HG03175 (cell line): ENCODE measurements around the gene RSPH9.

Source experiments
- ATAC-seq: cut with Tn5 transposase; IDR thresholded peaks from one replicate; pipeline ENCODE4 v1.9.1; 2021; ENCODE audit warnings: mild to moderate bottlenecking, moderate library complexity; ENCODE audit not compliant: unreplicated experiment

Gene RSPH9

GRCh38 chr6:43667245-43668150 is 22.7 kb downstream of the RSPH9 start:
- ATAC-seq: peak; percentile 37

GRCh38 chr6:43668151-43669028 is 23.6 kb downstream of the RSPH9 start:
- peak; percentile 55 for ATAC-seq

DNA sequence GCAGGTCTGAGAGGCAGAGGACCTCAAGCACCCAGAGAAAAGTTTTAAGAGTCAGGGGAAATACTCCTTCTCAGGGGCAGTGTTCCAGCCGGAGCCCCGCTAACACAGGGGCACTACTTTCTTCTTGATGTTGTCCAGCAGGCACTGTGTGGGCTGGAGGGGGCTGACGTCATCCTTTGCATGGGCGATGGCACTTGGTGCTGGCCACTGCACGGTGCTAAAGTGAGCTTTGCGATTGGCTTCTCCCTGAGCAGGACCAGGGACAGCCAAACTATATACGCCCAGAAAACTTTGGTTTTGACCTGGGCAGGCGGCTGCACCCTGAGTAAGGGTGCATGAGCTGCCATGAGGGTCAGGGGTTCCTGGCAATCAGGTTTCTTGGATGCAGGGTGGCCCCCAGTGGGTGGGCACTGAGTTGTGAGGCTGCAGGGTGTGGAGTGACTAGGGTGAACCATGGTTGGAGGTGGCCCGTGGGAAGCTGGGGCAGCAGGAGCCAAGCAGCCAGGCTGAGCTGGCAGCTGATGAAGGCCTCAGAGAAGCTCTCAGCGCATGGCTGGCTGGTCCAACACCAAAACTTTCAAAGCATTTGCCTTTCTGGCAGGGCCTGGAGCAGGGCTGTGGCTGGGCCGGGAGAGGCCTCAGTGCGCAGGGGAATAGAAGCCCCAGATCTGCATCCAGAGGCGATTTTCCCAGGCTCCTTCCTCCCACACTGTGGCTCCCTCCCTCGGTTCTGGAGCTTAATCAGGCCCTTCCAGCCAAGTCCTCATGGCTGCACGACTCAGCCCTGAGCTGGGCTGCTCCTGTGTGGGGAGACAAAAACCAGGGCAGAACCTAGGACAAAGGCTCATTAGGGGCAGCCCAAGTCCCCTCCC is 24.4 kb downstream of the RSPH9 start:
- ATAC-seq: no peak

GRCh38 chr6:43669922-43670622 is 25.2 kb downstream of the RSPH9 start:
- no peak for ATAC-seq

DNA sequence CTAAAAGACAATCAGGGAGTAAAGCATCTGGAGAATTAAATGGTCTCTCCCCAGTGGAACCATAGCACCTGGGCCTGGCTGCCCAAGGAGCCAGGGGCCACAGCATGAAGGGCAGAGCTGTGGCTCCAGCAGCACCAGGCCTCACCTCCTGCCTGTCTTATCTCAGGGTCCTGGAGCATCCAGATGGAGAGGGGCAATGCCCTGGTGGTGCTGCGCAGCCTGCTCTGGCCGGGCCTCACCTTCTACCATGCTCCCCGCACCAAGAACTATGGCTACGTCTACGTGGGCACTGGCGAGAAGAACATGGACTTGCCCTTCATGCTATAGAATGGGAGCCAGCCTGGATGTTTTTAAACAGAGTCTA is 25.8 kb downstream of the RSPH9 start:
- no peak for ATAC-seq

- no peak for ATAC-seq
Observed at GRCh38 chr6:43671011-43671800, 26.4 kb downstream of the RSPH9 start.

DNA sequence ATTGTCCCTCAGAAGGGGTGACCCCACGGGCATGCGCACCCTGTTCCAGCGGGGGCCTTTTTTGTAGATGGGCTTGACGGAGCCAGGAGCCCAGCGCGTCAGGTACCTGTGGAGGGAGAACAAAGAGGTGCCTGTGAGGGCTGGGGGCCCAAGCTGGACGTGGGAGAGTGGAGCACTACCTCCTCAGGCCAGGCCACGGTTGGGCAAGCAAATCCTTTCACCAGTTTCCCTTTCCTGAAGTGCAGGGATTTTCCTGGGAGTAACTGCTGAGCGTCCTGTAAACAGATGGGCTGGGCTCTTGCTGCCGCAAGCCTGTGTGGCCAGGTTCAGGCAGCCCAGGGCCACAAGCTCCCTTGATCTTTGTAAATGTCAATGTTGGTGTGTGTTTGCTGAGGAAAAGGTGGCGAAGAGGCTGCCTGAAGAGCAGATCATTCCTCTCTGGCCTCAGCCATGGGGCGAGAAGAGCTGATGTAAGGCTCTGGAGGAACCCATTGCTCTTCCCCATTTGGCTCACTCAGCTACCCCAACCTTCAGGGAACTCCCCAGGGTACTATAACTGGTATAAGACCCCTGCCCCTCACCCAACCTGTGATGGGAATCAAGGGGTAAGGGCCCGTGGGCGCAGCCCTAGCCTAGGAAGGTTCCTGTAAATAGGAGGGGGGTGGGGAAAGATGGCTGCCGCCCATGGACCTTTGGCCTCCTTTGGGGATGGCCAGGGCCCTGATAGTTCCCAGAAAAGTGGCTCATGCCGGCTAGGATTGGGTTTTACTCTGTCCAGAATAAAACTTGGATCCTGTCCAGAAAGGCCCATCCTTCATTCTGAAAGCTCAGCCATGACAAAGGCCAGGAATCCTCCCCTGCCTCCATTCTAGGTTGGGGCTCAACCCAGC is 27.2 kb downstream of the RSPH9 start:
- ATAC-seq: no peak

DNA sequence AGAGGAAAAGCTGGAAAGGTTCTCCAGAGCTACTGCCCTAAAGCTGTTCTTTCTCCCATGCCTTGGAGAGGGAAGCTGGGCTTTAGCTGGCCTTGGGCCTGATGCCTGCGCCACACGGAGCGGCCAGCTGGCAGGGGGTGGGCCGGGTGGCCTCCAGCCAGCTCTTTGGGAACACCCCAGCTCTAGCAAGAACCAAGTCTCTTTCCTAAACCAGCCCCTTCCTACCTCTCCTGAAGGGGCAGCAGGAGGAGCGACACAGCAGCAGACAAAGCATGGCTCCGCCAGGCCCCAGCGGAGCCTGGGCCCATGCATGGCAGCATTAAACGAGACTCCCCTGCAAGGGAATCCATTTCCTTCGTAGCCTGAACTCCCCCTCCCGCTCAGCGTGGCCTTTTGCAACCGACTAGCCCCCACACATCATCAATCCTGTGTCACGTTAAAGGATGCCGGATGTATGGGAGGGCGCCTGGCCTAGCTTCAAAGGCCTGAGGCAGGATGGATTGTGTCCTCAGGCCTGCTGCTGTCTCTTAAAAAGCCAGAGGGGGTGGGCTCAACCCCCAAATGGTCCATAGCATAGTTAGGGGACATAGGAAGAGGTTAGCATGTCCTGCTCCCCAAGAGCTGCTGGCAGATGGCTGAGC is 28.7 kb downstream of the RSPH9 start:
- no peak for ATAC-seq

- ATAC-seq: no peak
Observed at GRCh38 chr6:43674291-43674690, 29.5 kb downstream of the RSPH9 start.

DNA sequence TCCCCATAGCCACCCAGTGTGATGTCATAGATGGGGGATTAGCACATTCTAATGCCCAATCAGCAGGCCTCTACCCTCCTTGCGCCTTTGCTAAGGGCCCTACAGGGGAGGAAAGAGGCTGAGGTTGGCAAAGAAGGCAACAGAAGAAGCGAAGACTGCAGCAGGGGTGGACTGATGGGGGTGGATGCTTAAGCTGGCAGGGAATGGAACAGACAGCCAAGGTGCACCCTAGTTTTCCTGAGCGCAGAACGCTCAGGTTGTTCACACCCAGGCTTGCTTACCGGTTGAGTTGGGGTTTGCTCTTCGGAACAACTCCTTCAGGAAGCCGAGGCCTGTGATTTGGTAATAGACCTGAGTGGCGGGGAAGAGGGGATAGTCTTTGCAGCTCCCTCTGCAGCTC is 30.1 kb downstream of the RSPH9 start:
- no peak for ATAC-seq

DNA sequence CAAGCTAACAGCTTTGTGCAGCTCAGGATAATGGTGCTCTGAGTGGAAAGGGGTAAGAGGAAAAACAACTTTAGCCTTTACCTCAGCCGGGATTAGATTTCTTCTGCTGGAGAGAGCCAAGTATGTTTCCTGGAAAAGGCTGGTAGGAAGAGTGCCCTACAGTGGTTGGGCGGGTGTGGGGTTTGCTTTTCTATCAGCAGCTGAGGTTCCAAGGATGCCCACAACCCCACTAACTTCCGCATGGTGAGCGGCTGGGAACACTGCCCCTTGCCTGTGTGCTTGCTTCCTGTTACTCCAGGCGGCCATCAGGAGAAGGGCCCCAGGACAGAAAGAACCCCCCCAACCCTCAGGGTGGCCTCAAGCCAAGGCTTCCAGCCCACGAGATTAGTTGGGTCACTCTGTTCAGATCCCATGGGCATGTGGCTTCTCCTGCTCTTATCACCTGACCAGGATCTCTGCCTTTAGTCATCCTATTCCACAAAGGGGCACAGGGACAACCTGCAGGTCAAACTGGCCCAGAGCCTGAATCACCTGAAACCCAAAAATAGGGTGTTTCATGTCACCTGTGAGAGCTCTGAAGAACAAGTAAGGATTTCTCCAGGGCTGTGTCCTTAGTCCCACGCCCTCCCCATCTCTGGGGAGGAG is 32.2 kb downstream of the RSPH9 start:
- no peak for ATAC-seq

GRCh38 chr6:43677759-43678158 is 32.9 kb downstream of the RSPH9 start:
- no peak for ATAC-seq

GRCh38 chr6:43678341-43678740 is 33.5 kb downstream of the RSPH9 start:
- no peak for ATAC-seq

DNA sequence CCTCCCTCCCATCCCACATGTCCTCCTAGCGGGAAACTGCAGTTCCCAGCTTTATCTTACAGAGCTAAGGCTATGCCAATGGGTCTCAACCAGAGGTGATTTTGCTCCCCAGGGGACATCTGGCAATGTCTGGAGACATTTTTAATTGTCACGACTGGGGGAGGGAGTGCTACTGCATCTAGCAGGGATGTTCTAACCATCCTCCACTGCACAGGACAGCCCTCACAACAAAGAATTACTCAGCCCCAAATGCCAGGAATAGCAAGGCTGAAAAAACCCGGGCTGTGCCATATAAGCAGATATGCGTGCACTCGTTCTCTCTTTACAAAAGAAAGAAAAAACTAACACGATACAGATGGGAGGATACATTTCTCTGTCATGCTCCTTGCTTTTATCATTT is 34.2 kb downstream of the RSPH9 start:
- no peak for ATAC-seq

DNA sequence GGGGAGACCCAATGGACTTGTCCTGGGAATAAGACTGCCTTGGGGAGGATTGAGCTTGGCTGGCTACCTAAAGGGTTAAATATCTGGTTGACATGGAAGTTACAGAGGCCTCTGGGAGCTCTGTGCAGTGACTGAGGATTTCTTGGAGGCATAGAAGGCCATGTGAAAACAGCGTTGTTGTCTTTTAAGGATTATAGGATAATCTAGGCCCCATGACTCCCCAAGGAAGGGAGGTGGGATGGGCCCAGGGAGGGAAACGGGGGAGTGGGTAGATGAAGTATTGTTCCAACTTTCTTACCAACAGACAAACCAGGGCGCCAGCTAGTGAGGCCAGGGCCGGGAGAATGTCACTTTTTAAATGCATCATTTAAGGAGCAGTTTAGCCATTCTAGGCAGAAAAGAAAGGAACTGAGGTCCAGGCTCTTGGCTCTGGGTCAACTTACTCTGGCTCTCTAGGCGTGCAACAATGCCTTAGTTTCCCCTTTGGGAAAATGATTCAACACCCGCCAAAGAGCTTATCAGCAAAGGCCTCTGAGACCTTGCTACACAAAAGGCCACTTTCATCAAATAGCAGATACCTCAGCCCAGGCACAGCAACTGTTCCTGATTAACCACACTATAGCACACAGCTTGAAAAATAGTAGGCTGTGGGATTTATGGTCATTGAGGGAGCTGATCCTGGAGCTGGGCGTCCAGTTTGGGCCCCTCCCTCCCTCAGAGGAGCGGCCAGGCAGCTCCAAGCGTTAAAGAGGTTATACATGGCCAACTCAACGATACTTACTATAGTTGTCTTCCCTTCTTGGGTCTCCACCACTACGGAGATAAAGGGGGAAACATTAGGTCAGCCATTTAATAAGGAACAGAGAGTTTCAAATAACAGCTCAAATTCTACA is 35.7 kb downstream of the RSPH9 start:
- ATAC-seq: no peak

DNA sequence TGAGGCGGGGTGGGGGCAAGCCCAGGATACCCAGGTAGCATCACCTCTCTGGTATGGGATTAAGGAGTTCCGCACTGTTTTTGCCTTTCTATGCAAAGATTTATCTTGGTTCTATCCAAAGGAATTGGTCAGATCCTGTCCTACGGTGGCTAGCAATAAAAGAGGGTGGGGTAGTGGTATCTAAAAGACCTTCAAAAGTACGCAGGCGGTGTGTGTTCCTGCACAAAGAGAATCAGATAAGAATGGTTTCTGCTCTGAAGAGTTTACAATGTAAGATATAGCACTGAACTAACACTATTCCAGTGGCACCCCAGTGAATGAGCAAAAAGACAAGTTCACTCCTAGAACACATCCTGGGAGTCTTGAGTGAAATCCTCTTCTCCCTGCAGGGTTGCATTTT is 36.5 kb downstream of the RSPH9 start:
- ATAC-seq: no peak
